GM18520 (cell line): ENCODE results near the gene SGO1.
"Not testable (repeated sequence)": the region's sequence is repeated elsewhere in the genome, so short reads cannot be mapped to it uniquely, and the experiment has no call there.

Source experiments
- ATAC-seq: cut with Tn5 transposase; IDR thresholded peaks from one replicate; pipeline ENCODE4 v1.9.1; 2021; ENCODE audit not compliant: unreplicated experiment

SGO1 gene

DNA sequence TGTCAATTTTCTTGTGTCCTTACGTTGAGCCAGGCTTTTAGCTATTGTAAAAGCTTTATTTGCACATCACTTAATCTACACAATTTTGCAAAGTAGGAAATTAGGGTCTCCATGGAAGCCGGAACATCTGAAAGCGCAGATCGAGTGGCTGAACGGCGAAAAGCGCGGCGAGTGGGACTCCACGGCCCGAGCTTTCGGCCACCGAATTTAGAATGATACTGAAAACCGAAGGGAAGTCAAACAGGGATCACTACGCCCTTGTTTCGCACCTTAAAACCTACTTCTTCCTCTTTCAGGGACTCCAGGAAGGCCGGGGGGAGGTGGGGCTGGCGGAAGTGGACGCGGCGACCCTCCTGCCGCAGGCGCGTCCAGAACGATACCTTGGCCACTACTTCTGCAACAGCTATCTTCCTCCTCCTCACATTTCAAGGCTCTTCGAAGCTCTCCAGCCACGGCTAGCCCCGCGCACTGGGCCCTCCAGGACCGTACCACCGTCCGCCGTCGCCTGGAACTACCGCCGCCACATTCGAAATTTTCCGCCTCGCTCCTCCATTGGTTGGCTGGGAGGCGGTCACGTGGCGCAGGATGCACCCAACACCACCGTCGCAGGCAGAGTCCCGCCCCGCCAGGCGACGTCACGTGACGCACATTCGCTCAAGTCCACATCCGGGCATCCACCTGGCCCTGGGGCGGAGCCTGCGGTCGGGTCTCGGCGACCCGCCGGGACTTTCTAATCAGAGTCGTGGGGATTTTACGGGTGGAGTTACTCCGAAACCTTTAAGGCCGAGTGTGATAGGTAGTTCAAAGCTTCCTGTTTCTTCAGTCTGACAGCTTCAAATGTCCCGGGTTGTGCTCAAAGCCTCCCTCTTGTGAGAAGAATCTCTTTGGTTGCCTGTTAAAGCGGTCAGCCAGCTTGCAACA is at the start of gene SGO1:
Gene SGO1 (minus strand): TSS at position 528 of the 921 bp plus-strand sequence. CDS start 2,179 bp downstream, outside the sequence.
- ATAC-seq: peak; percentile 93

DNA sequence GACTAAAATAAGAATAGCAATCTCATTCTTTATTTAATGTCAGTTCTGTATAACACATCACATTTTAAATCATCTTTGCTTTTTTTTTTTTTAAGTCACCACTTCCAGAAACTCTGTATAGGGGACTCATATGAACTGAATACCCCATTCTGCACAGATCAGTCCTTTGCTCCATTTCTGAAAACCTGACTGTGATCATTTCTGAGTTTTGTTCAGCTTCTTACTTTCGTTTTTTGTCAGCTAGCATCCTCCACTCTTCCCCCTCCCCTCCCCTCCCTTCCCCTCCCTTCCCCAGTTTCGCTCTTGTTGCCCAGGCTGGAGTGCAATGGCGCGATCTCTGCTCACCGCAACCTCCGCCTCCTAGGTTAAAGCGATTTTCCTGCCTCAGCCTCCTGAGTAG is 49.8 kb upstream of the SGO1 start:
- no peak for ATAC-seq

DNA sequence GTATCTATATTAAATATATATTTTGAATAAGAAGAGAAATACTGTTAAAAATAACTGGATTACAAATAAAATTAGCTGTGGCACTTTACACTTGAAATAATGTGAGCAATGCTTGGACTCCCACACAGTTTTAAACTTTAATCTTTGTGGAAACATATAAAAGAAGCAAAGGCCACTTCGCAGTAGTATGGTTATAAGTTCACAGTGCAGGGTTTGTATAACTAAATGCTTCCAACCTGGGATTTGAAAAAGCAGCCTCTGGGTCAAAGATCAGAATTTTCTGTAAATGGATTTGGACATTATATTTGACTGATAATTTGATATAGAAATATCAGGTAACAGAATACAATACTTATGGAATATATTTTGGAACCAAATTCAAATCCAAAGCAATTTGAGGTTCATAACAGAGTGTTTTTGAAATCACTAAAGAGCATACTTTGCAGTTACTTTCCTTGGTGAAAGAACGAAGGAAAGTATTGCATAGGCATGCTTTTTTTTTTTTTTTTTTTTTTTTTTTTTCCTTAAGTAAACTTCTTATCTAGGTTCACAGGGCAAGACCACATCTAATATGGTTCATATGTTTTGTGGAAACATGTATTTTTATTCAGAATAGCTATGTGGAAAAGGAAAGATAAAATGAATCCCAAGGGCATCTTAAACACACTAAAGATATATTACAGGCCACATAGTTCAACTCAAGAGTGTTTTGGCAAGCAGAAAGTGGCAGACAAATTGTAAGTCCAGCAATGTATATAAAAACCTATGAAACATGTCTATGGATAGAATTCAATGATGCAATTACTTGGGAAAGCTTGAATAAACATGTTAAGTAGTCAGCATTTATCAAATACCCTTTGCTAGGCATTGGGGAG is 47.1 kb upstream of the SGO1 start:
- ATAC-seq: no peak

GRCh38 chr3:20230954-20231353 is 44.9 kb upstream of the SGO1 start:
- ATAC-seq: no peak

GRCh38 chr3:20225769-20226168 is 39.8 kb upstream of the SGO1 start:
- no peak for ATAC-seq

DNA sequence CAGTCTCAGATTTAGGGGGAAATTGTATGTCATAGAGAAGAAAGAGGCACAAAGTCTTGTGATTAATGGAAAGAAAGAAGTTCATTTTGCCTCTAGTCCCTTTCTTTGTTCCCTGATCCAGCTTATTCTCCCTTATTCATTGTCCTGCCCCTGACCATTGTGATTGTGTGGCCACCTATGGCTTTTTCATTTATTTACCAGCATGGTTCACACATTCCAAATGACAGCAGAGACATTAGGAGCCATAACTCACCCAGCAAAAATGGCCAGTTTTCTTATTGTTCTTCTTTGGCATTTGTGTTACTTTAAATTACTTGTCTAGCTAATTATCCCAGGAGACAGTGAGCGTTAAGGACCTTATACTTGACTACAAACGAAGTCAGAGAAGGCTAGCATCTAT is 36.3 kb upstream of the SGO1 start:
- ATAC-seq: no peak

DNA sequence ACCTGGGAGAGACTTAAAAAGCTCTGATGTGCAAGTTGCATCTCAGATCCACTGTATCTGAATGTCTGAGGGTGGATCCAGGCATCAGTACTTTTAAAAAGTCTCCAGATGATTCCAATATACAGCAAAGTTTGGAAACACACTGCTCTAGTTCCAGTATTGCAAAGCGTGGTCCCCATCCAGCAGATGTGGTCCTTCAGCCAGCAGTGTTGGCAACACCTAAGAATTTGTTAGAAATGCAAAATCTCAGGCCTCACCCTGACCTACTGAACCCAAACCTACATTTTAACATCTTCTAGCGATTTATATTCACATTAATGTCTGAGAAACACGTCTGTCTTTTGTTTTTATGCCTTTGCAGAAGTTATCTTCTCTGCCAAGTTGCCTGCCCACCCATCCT is 32.2 kb upstream of the SGO1 start:
- ATAC-seq: no peak

DNA sequence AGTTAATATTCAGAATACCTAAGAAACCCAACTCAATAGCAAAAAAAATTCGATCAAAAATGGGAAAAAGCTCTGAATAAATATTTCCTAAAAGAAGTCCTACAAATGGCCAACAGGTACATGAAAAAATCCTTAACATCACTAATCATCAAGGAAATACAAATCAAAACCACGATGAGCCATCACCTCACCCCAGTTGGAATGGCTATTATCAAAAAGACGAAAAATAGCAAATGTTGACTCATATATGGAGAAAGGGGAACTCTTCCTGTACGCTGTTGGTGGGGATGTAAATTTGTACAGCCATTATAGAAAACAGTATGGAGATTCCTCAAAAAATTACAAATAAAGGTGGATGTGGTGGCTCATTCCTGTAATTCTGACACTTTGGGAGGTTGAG is 29.6 kb upstream of the SGO1 start:
- ATAC-seq: no peak

DNA sequence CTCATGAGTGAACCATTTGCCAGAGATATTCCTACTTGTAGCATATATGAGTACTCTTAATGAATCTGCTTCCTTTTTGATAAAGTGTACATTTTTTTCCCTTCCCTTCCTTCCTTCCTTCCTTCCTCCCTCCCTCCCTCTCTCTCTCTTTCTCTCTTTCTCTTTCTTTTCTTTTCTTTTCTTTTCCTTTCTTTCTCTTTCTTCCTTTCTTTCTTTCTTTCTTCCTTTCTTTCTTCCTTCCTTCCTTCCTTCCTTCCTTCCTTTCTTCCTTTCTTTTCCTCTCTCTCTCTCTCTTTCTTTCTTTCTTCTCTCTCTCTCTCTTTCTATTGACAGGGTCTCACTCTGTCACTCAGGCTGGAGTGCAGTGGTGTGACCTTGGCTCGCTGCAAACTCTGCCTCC is 27.5 kb upstream of the SGO1 start:
- ATAC-seq: not testable (repeated sequence)

- not testable (repeated sequence) for ATAC-seq
Observed at GRCh38 chr3:20207945-20208344, 21.9 kb upstream of the SGO1 start.

GRCh38 chr3:20205898-20206297 is 19.9 kb upstream of the SGO1 start:
- not testable (repeated sequence) for ATAC-seq

- ATAC-seq: no peak
Observed at GRCh38 chr3:20201143-20201542, 15.1 kb upstream of the SGO1 start.

- ATAC-seq: no peak
Observed at GRCh38 chr3:20197775-20198174, 11.8 kb upstream of the SGO1 start.

- ATAC-seq: no peak
Observed at GRCh38 chr3:20194793-20195460, 8.9 kb upstream of the SGO1 start.

DNA sequence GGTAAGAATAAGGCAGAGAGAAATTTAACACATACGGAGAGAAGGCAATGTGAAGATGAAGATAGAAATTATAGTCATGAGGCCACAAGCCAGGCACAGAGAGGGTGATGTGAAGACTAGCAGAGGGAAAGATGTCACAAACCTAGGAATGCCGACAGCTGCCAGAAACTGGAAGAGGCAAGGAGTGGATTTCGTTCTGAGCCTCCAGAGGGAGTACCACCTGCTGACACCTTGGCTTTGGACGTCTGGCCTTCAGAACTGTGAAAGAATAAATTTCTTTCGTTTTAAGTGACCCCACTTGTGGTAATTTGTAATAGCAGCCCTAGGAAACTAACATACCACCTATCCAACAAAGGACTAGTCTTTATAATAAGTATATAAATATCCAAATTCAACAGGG is 5.0 kb upstream of the SGO1 start:
- no peak for ATAC-seq

- peak; percentile 1 for ATAC-seq
Observed at GRCh38 chr3:20186600-20187004, 596 bp upstream of the SGO1 start.

DNA sequence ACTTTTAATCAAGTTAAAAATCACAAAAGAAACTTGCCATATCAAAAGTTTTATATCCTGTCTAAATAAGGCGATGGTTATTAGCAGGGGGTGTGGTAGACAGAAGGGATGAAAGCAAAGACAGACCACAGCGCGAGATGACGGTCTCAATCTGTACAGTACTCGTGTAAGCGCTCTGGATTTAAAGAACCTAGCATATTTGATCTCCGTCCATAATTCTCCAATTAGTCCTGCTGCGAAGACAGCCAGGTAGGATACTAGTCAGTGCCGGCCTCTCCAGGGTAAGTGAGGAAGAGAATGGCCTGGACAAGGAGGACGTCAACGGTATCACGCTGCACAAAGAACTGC is 701 bp downstream of the SGO1 start:
- ATAC-seq: no peak

DNA sequence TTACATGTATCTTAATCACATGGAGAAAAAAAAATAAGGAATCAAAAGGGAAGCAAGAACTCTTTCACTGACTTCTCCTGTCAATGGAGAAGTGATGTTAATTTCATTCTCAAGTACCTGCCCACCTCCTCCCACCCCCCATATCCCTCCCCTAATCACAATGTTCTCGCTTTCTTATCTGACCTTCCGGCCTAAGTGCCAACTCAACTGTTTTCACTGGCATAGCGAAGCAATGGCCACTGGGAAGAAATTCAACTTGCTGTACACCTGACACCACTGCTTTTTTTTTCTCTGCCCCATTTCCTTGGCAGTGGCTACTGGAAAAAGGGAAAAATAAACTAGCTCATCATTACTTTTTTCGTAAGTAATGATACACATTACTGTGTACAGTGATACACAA is 3.8 kb downstream of the SGO1 start:
- ATAC-seq: no peak

- no peak for ATAC-seq
Observed at GRCh38 chr3:20181276-20181675, 4.7 kb downstream of the SGO1 start.

- no peak for ATAC-seq
Observed at GRCh38 chr3:20173844-20174410, 12.1 kb downstream of the SGO1 start.

DNA sequence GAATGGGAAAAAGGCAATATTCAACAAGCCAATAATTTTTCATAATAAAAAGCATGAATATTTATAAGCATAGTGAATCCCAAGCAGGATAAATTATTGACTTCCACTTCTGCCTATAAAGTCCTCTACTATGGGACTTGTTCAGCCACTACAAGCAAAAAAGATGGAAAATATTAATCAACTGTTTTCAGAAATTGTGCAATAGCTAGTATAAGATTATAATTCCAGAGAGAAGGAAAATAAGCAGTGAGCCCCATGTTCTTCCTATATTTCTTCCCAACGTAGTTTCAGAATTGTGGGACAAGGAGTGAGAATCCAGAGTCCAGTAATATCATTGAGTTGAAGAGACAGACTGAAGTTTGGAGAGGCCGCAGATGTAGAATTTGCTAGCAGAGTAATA is 24.3 kb downstream of the SGO1 start:
- no peak for ATAC-seq
